Liver (tissue), 9 donors: ENCODE results near the gene NR1I3. TPM values are rescaled to one million over a fixed set of nuclear protein-coding genes. Genes with fewer than 3 reads are reported as not detected.

Experiments used
- DNase-seq: peaks from one replicate; pipeline ENCODE4 v3.0.0-alpha.2; 2017; ENCODE audit warnings: low spot score
- H3K27ac ChIP-seq, 2 donors: one replicate each; pipeline ENCODE4 v1.7.0; 2013; ENCODE audit warnings: inconsistent platforms in 2 of 2, low read length in 2 of 2, control low read depth in 1 of 2, low read depth in 1 of 2, mild to moderate bottlenecking in 1 of 2
- H3K27me3 ChIP-seq, 4 donors: one replicate each; pipeline versions ENCODE4 v1.6.1 to v1.7.0; 2013; ENCODE audit warnings: low read length in 3 of 4, inconsistent platforms in 1 of 4, mild to moderate bottlenecking in 1 of 4, moderate library complexity in 1 of 4; ENCODE audit not compliant: control insufficient read depth in 4 of 4, insufficient read depth in 4 of 4
- H3K36me3 ChIP-seq, 4 donors: one replicate each; pipeline versions ENCODE4 v1.6.1 to v1.7.0; 2013; ENCODE audit warnings: low read length in 3 of 4, mild to moderate bottlenecking in 3 of 4, low read depth in 1 of 4, moderate library complexity in 1 of 4; ENCODE audit not compliant: control insufficient read depth in 4 of 4, insufficient read depth in 3 of 4
- H3K4me1 ChIP-seq, 4 donors: one replicate each; pipeline versions ENCODE4 v1.6.1 to v1.7.0; 2013; ENCODE audit warnings: low read length in 3 of 4, mild to moderate bottlenecking in 3 of 4, moderate library complexity in 1 of 4; ENCODE audit not compliant: control insufficient read depth in 4 of 4, insufficient read depth in 4 of 4
- H3K4me3 ChIP-seq, 3 donors: one replicate each; pipeline versions ENCODE4 v1.6.1 to v1.7.0; 2013; ENCODE audit warnings: low read length in 3 of 3, control low read depth in 1 of 3, low read depth in 1 of 3, mild to moderate bottlenecking in 1 of 3
- H3K9ac ChIP-seq, 2 donors: one replicate each; pipeline ENCODE4 v1.7.0; 2013; ENCODE audit warnings: low read length in 2 of 2, mild to moderate bottlenecking in 2 of 2, moderate library complexity in 2 of 2, control low read depth in 1 of 2, low read depth in 1 of 2
- H3K9me3 ChIP-seq, 4 donors: one replicate each; pipeline versions ENCODE4 v1.6.1 to v1.7.0; 2013; ENCODE audit warnings: low read length in 3 of 4; ENCODE audit not compliant: control insufficient read depth in 4 of 4
- EGR1 ChIP-seq, 2 donors: IDR thresholded peaks; 2 replicates each; pipeline ENCODE4 v1.6.1; 2016 to 2018; ENCODE audit warnings: antibody characterized with exemption in 2 of 2, low read depth in 2 of 2
- FOXA1 ChIP-seq: IDR thresholded peaks from 2 replicates; pipeline ENCODE4 v1.6.1; 2016; ENCODE audit warnings: antibody characterized with exemption
- FOXA2 ChIP-seq: IDR thresholded peaks from 2 replicates; pipeline ENCODE4 v1.6.1; 2016; ENCODE audit warnings: antibody characterized with exemption
- HNF4A ChIP-seq, 2 donors: conservative IDR thresholded peaks; 2 replicates each; pipeline ENCODE4 v1.6.1; 2016; ENCODE audit warnings: antibody characterized with exemption in 2 of 2, mild to moderate bottlenecking in 2 of 2
- HNF4G ChIP-seq: IDR thresholded peaks from 2 replicates; pipeline ENCODE4 v1.6.1; 2016; ENCODE audit warnings: antibody characterized with exemption
- JUND ChIP-seq, 2 donors: IDR thresholded peaks; 2 replicates each; pipeline ENCODE4 v1.6.1; 2016; ENCODE audit warnings: antibody characterized with exemption in 2 of 2
- NR2F2 ChIP-seq: IDR thresholded peaks from 2 replicates; pipeline ENCODE4 v1.6.1; 2016; ENCODE audit warnings: antibody characterized with exemption
- RAD21 ChIP-seq, 2 donors: IDR thresholded peaks; 2 replicates each; pipeline ENCODE4 v1.6.1; 2016; ENCODE audit warnings: antibody characterized with exemption in 2 of 2, mild to moderate bottlenecking in 2 of 2
- RXRA ChIP-seq, 2 donors: IDR thresholded peaks; 2 replicates each; pipeline ENCODE4 v1.6.1; 2017 to 2018; ENCODE audit warnings: antibody characterized with exemption in 2 of 2, mild to moderate bottlenecking in 1 of 2
- SP1 ChIP-seq: IDR thresholded peaks from 2 replicates; pipeline ENCODE4 v1.6.1; 2018; ENCODE audit warnings: antibody characterized with exemption, mild to moderate bottlenecking
- YY1 ChIP-seq: IDR thresholded peaks from 2 replicates; pipeline ENCODE4 v1.6.1; 2016; ENCODE audit warnings: antibody characterized with exemption, mild to moderate bottlenecking
- whole genome bisulfite sequencing: extraction: QIAGEN DNeasy Blood & Tissue Kit; methylation state at CpG from one replicate; pipeline ENCODE4 v1.1.7; 2013; 5-methylcytosine and 5-hydroxymethylcytosine counted together
- polyA plus RNA-seq, 2 donors: library from polyadenylated mRNA; stranded (reverse) in 1 of 2; unstranded in 1 of 2; fragments of 200-250 nt in 1 of 2; fragments of >200 nt in 1 of 2; fragmentation: Nextera tagmentation in 1 of 2; extraction: Ambion mirVana in 1 of 2; gene quantifications; one replicate each; pipeline versions ENCODE4 v1.2.1 to v1.2.3, GENCODE V29; 2013 to 2015
- total RNA-seq, 2 donors: library from RNA; depleted of rRNA; stranded (reverse); fragments of >200 nt; gene quantifications; one replicate each; pipeline ENCODE4 v1.2.3, GENCODE V29; 2014
- TF ChIP-seq, protein P1 (sequence below): fragments of 150-350 bp; IDR thresholded peaks from 2 replicates; pipeline ENCODE4 v1.5.1; 2017; ENCODE audit warnings: improper control_type of control experiment, low read depth, low read length; ENCODE audit not compliant: missing input control
- TF ChIP-seq, protein P2 (sequence below): IDR thresholded peaks from 2 replicates; pipeline ENCODE4 v1.6.1; 2016; ENCODE audit warnings: antibody characterized with exemption, mild to moderate bottlenecking
- TF ChIP-seq, protein P3 (sequence below): IDR thresholded peaks from 2 replicates; pipeline ENCODE4 v1.6.1; 2016; ENCODE audit warnings: antibody characterized with exemption
- TF ChIP-seq, protein P4 (sequence below): IDR thresholded peaks from 2 replicates; pipeline ENCODE4 v1.6.1; 2016; ENCODE audit warnings: antibody characterized with exemption
- donor health status: healthy.
- donor health status: healthy.
- donor health status: healthy.
- donor health status: healthy.
- donor health status: healthy.

Gene NR1I3
- total and polyA plus RNA-seq, 4 donors = 10.4 to 128 (median 47.7) TPM

DNA sequence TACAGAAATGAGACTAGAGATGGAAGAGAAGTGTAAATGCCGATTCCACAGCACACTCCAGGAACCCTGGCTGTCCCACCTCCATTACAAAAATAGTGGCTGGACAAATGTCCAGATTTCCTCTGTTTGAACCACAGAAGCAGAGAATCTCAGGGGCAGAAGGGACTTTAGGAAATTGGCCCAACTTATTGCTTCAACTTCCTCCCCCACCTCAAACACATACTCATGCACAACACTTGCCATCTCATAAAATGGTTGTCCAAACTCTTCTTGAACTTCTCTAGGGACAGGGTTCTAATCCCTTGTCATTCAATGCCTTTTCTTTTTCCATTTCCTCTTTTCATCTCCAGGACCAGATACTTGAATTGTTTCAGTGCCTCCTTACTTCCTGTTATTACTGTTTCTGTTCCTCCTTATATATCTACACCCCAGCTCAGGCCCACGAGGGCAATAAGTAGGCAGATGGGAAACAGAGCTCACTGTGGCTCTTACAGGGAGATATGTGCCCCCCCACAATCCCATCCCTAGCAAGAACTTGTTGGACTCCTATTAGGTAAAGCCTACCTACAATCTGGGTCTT, 52.2 kb downstream of the NR1I3 start:
- Histone ChIP-seq H3K4me3 (no peak overlapping the region), H3K27me3 (no peaks in the 10 kb centered on the region), H3K4me1 (peaks cover 0 to 3% (median 1%) of the 10 kb centered on the region in 4 donors), H3K36me3 (peaks cover 0 to 1% (median 0%) of the 10 kb centered on the region in 4 donors), H3K27ac (peak overlapping the region; percentile 77 to 78), H3K9ac (no peak overlapping the region), H3K9me3 (no peaks in the 10 kb centered on the region)
- no peak for DNase-seq
- TF ChIP-seq, protein P1, sequence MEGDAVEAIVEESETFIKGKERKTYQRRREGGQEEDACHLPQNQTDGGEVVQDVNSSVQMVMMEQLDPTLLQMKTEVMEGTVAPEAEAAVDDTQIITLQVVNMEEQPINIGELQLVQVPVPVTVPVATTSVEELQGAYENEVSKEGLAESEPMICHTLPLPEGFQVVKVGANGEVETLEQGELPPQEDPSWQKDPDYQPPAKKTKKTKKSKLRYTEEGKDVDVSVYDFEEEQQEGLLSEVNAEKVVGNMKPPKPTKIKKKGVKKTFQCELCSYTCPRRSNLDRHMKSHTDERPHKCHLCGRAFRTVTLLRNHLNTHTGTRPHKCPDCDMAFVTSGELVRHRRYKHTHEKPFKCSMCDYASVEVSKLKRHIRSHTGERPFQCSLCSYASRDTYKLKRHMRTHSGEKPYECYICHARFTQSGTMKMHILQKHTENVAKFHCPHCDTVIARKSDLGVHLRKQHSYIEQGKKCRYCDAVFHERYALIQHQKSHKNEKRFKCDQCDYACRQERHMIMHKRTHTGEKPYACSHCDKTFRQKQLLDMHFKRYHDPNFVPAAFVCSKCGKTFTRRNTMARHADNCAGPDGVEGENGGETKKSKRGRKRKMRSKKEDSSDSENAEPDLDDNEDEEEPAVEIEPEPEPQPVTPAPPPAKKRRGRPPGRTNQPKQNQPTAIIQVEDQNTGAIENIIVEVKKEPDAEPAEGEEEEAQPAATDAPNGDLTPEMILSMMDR = no peak
- peak in 1 of 2 donors; percentile 13 for TF ChIP-seq EGR1 (IDR thresholded peaks at IDR 0.05; ENCODE audit: low read depth in 2 of 2)
- WGBS = 58% methylated on average over 2 of the region's 2 CpGs

DNA sequence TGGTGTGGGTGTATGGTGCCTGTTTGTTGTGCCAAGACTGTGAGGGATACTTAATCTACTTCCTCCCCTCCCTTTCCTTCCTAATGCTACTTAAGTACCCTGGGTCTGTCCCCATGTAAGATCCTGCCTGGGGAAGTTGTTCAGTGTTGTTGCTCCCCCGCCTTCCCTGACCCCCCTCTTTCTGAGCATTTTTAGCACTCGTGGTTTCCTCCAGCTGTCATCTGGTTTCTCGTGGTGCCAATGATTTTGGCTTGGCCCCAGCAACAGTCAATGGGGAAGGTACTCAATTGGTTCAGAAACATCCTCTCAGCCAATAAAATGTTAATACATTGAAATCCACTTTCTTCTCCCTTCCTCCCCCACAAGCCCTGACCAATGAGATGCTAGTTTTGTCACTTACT, 52.7 kb downstream of the NR1I3 start:
- peak; percentile 63 for TF ChIP-seq NR2F2
- peak; percentile 27 for TF ChIP-seq YY1
- TF ChIP-seq EGR1 (IDR thresholded peaks at IDR 0.05; ENCODE audit: low read depth in 2 of 2) = peak; percentile 10 to 58
- no peak for TF ChIP-seq HNF4G
- TF ChIP-seq SP1 = peak; percentile 46
- TF ChIP-seq, protein P2, sequence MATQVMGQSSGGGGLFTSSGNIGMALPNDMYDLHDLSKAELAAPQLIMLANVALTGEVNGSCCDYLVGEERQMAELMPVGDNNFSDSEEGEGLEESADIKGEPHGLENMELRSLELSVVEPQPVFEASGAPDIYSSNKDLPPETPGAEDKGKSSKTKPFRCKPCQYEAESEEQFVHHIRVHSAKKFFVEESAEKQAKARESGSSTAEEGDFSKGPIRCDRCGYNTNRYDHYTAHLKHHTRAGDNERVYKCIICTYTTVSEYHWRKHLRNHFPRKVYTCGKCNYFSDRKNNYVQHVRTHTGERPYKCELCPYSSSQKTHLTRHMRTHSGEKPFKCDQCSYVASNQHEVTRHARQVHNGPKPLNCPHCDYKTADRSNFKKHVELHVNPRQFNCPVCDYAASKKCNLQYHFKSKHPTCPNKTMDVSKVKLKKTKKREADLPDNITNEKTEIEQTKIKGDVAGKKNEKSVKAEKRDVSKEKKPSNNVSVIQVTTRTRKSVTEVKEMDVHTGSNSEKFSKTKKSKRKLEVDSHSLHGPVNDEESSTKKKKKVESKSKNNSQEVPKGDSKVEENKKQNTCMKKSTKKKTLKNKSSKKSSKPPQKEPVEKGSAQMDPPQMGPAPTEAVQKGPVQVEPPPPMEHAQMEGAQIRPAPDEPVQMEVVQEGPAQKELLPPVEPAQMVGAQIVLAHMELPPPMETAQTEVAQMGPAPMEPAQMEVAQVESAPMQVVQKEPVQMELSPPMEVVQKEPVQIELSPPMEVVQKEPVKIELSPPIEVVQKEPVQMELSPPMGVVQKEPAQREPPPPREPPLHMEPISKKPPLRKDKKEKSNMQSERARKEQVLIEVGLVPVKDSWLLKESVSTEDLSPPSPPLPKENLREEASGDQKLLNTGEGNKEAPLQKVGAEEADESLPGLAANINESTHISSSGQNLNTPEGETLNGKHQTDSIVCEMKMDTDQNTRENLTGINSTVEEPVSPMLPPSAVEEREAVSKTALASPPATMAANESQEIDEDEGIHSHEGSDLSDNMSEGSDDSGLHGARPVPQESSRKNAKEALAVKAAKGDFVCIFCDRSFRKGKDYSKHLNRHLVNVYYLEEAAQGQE = no peak
- TF ChIP-seq, protein P3, sequence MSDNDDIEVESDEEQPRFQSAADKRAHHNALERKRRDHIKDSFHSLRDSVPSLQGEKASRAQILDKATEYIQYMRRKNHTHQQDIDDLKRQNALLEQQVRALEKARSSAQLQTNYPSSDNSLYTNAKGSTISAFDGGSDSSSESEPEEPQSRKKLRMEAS = peak; percentile 79
- TF ChIP-seq RAD21 (IDR thresholded peaks at IDR 0.05) = peak in 1 of 2 donors; percentile 22
- no peak overlapping the region for H3K9ac ChIP-seq
- no peaks in the 10 kb centered on the region for H3K36me3 ChIP-seq
- peaks cover 0 to 3% (median 1%) of the 10 kb centered on the region in 4 donors for H3K4me1 ChIP-seq
- H3K27me3 ChIP-seq = no peaks in the 10 kb centered on the region
- H3K4me3 ChIP-seq = no peak overlapping the region
- DNase-seq = no peak
- H3K9me3 ChIP-seq = no peaks in the 10 kb centered on the region
- 30% methylated on average over 3 of the region's 3 CpGs for WGBS
- H3K27ac ChIP-seq = peak overlapping the region; percentile 77 to 78

DNA sequence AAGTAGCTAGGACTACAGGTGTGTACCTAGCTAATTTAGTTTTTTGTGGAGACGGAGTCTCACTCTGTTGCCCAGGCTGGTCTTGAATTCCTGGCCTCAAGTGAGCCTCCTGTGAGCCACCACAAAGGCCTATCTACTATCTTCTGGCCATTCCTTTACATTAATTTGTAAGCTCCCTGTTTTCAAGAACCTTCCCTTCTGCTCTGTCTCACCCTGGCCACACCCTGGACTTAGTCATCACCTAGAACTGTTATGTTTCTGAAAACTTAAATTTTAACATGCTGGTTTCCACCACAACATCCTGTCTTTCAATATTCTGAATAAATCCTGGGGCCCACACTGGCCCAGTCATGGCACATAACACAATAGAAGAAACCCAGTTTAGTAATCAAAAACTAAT, 55.8 kb downstream of the NR1I3 start:
- H3K4me1 ChIP-seq = peaks cover 0 to 12% (median 8%) of the 10 kb centered on the region in 4 donors
- H3K9ac ChIP-seq = no peak overlapping the region
- no peak for DNase-seq
- no peak overlapping the region for H3K4me3 ChIP-seq
- H3K27ac ChIP-seq = peak overlapping the region in 1 of 2 donors; percentile 60
- H3K9me3 ChIP-seq = no peaks in the 10 kb centered on the region
- TF ChIP-seq RAD21 (IDR thresholded peaks at IDR 0.05) (no peak), JUND (IDR thresholded peaks at IDR 0.05) (no peak), EGR1 (IDR thresholded peaks at IDR 0.05; ENCODE audit: low read depth in 2 of 2) (no peak), FOXA2 (no peak), FOXA1 (no peak), SP1 (no peak), HNF4A (conservative IDR thresholded peaks at IDR 0.05) (no peak), NR2F2 (no peak), RXRA (IDR thresholded peaks at IDR 0.05) (no peak)
- TF ChIP-seq, protein P4, sequence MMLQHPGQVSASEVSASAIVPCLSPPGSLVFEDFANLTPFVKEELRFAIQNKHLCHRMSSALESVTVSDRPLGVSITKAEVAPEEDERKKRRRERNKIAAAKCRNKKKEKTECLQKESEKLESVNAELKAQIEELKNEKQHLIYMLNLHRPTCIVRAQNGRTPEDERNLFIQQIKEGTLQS = no peak
- TF ChIP-seq, protein P3 = no peak
- TF ChIP-seq, protein P1 = no peak
- 97% methylated on average over 1 of the region's 1 CpG for WGBS
- no peaks in the 10 kb centered on the region for H3K27me3 ChIP-seq
- no peaks in the 10 kb centered on the region for H3K36me3 ChIP-seq
